CD4-positive, alpha-beta T cell (primary cell): ENCODE data around the gene RMP24.
A peak's percentile ranks its signal among the peaks of the same experiment; 100 is the strongest.
"Not testable (repeated sequence)": the region's sequence is repeated elsewhere in the genome, so short reads cannot be mapped to it uniquely, and the experiment has no call there.

Experiments
- ATAC-seq: fragments of 200-7000 bp; cut with Tn5 transposase; one replicate; pipeline ENCODE4 v1.10.0; 2022; ENCODE audit warnings: mild to moderate bottlenecking; ENCODE audit not compliant: poor library complexity
- CTCF ChIA-PET: fragments of 350-600 bp; sonication (Branson Sonifier 250); formaldehyde crosslinking; loops from one replicate; lab custom pipeline; 2021; ENCODE audit warnings: antibody characterized with exemption, inconsistent platforms; lab: Charles Lee
- POLR2A ChIA-PET: fragments of 350-600 bp; sonication (Branson Sonifier 250); formaldehyde crosslinking; loops from one replicate; lab custom pipeline; 2021; ENCODE audit warnings: antibody characterized with exemption, inconsistent platforms; lab: Charles Lee
- DNase-seq, 14 experiments: peaks; one replicate each; pipeline ENCODE4 v3.0.0-alpha.2; 2013 to 2020; ENCODE audit warnings: mixed read lengths in 2 of 14
- H3K27ac ChIP-seq, 2 donors: one replicate each; pipeline versions ENCODE4 v1.5.1 to v1.7.0; 2013; ENCODE audit warnings: low read length in 2 of 2, low read depth in 1 of 2, mild to moderate bottlenecking in 1 of 2
- H3K27me3 ChIP-seq, 2 experiments: 1 replicate in 1 of 2; 2 replicates in 1 of 2; pipeline versions ENCODE4 v1.6.1 to v1.7.0; 2013; ENCODE audit warnings: low read length in 2 of 2, control low read depth in 1 of 2, mild to moderate bottlenecking in 1 of 2, moderate library complexity in 1 of 2; ENCODE audit not compliant: insufficient read depth in 2 of 2, control insufficient read depth in 1 of 2
- H3K36me3 ChIP-seq: one replicate; pipeline ENCODE4 v1.6.1; 2013; ENCODE audit warnings: low read length, control low read depth; ENCODE audit not compliant: insufficient read depth
- H3K4me1 ChIP-seq: one replicate; pipeline ENCODE4 v1.6.1; 2013; ENCODE audit warnings: low read length, control low read depth; ENCODE audit not compliant: insufficient read depth
- H3K4me3 ChIP-seq: one replicate; pipeline ENCODE4 v1.5.1; 2013; ENCODE audit warnings: mild to moderate bottlenecking, low read length, moderate library complexity
- H3K9me3 ChIP-seq, 2 experiments: 1 replicate in 1 of 2; 2 replicates in 1 of 2; pipeline versions ENCODE4 v1.6.1 to v1.7.0; 2013; ENCODE audit warnings: low read length in 2 of 2, mild to moderate bottlenecking in 2 of 2, control low read depth in 1 of 2, moderate library complexity in 1 of 2; ENCODE audit not compliant: control insufficient read depth in 1 of 2, insufficient read depth in 1 of 2
- H3K27ac Mint-ChIP-seq: one replicate; pipeline ENCODE4 v1.8.0; 2020; ENCODE audit warnings: mixed read lengths
- H3K27me3 Mint-ChIP-seq: one replicate; pipeline ENCODE4 v1.8.0; 2021; ENCODE audit warnings: mixed read lengths
- H3K36me3 Mint-ChIP-seq: one replicate; pipeline ENCODE4 v1.8.0; 2021; ENCODE audit warnings: low read depth, mixed read lengths
- H3K4me1 Mint-ChIP-seq: one replicate; pipeline ENCODE4 v1.8.0; 2021; ENCODE audit warnings: low read depth, mixed read lengths
- H3K4me3 Mint-ChIP-seq: one replicate; pipeline ENCODE4 v1.8.0; 2020; ENCODE audit warnings: mild to moderate bottlenecking, mixed read lengths
- H3K9me3 Mint-ChIP-seq: one replicate; pipeline ENCODE4 v1.8.0; 2020; ENCODE audit warnings: mixed read lengths
- intact Hi-C, 2 experiments: fragments of 100-400 bp; cut with DNase I in 1 of 2; cut with micrococcal nuclease in 1 of 2; formaldehyde crosslinking; loops; one replicate each; pipeline versions ENCODE4 v1.15.1 to v1.9.0; 2023 to 2025; cut with DNase I, micrococcal nuclease
- TF ChIP-seq, protein P1 (sequence below): fragments of 200-600 bp; IDR thresholded peaks from one replicate; pipeline ENCODE4 v1.8.0; 2022; ENCODE audit warnings: antibody characterized with exemption, mild to moderate bottlenecking

The RMP24 gene

DNA sequence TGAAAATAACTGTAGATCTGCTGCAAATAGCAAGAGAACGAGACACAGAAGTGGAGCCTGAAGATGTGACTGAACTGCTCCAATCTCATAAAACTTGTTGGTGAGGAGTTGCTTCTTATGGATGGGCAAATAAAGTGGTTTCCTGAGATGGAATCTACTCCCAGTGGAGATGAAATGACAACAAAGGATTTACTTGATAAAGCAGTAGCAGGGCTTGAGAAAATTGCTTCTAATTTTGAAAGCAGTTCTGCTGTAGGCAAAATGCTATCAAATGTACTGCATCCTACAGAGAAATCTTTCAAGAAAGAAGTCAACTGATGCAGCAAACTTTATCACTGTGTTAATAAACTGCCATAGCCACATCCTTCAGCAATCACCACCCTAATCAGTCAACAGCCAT, 50.9 kb downstream of the RMP24 start:
- Histone ChIP-seq H3K36me3 (peaks cover 25% of the 10 kb centered on the region), H3K9me3 (no peaks in the 10 kb centered on the region), H3K4me3 (no peak overlapping the region), H3K27ac (no peak overlapping the region), H3K4me1 (no peaks in the 10 kb centered on the region), H3K27me3 (no peaks in the 10 kb centered on the region)
- intact Hi-C loops = loop anchor here in 1 of 2 experiments (5.0 kb wide), 1 partner anchor 266 kb away; no protein-coding TSS in a partner anchor
- Mint-ChIP-seq H3K27me3 (no peaks in the 10 kb centered on the region), H3K4me3 (no peak overlapping the region), H3K36me3 (peaks cover 37% of the 10 kb centered on the region), H3K27ac (peak overlapping the region; percentile 48), H3K4me1 (peaks cover 11% of the 10 kb centered on the region), H3K9me3 (no peaks in the 10 kb centered on the region)
- no peak for ATAC-seq
- ChIA-PET POLR2A (no interaction called here), CTCF (no interaction called here)
- no peak for DNase-seq
- TF ChIP-seq, protein P1, sequence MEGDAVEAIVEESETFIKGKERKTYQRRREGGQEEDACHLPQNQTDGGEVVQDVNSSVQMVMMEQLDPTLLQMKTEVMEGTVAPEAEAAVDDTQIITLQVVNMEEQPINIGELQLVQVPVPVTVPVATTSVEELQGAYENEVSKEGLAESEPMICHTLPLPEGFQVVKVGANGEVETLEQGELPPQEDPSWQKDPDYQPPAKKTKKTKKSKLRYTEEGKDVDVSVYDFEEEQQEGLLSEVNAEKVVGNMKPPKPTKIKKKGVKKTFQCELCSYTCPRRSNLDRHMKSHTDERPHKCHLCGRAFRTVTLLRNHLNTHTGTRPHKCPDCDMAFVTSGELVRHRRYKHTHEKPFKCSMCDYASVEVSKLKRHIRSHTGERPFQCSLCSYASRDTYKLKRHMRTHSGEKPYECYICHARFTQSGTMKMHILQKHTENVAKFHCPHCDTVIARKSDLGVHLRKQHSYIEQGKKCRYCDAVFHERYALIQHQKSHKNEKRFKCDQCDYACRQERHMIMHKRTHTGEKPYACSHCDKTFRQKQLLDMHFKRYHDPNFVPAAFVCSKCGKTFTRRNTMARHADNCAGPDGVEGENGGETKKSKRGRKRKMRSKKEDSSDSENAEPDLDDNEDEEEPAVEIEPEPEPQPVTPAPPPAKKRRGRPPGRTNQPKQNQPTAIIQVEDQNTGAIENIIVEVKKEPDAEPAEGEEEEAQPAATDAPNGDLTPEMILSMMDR = no peak

DNA sequence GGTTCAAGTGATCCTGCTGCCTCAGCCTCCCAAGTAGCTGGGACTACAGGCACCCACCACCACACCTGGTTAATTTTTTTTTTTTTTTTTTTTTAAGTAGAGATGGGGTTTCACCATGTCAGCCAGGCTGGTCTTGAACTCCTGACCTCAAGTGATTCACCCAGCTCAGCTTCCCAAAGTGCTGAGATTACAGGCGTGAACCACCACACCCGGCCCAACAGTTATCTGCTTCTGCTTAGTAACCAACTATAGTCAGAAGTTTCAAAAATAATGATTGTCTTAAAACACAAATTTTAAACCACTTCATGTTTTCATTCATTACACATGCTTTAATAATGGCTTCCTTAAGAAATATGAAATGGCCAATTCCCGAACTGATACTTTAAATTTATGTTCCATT, 51.8 kb downstream of the RMP24 start:
- POLR2A ChIA-PET, H3K4me3 ChIP-seq, H3K9me3 Mint-ChIP-seq, ATAC-seq, H3K27me3 Mint-ChIP-seq, H3K27me3 ChIP-seq, H3K9me3 ChIP-seq, H3K4me3 Mint-ChIP-seq, DNase-seq, H3K4me1 ChIP-seq, H3K27ac ChIP-seq: not testable (repeated sequence)
- H3K27ac Mint-ChIP-seq = peak overlapping the region; percentile 15
- H3K36me3 ChIP-seq = peaks cover 32% of the 10 kb centered on the region
- peaks cover 46% of the 10 kb centered on the region for H3K36me3 Mint-ChIP-seq
- intact Hi-C loops = loop anchor here in 1 of 2 experiments (5.0 kb wide), 1 partner anchor 267 kb away; no protein-coding TSS in a partner anchor
- CTCF ChIA-PET = interaction anchor here (0.7 kb wide), 1 partner anchor 540 kb away, joined by 3 read pairs; no protein-coding TSS in a partner anchor
- H3K4me1 Mint-ChIP-seq = peaks cover 20% of the 10 kb centered on the region

DNA sequence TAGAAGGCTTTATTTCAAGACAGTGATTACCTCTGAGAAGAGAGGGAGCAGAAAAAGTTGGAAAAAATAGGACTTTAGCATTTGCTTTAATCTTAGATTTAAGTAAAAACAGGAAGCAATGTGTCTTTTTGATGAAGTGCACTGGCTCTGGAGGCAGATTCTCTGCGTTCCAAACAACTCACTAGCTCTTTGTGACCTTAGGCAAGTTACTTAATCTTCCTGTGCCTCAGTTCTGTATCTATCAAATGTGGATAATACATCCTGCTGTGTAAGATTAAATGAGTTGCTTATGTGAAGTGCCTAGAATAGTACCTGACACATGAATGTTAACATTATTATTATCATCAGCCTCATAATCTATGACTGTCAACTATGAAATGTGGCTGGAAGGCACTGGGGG, 52.5 kb downstream of the RMP24 start:
- H3K4me3 Mint-ChIP-seq = no peak overlapping the region
- peaks cover 39% of the 10 kb centered on the region for H3K36me3 ChIP-seq
- TF ChIP-seq, protein P1 = no peak
- H3K9me3 Mint-ChIP-seq = no peaks in the 10 kb centered on the region
- ATAC-seq (no peak), DNase-seq (no peak)
- CTCF ChIA-PET = no interaction called here
- H3K4me3 ChIP-seq = no peak overlapping the region
- H3K4me1 Mint-ChIP-seq = peaks cover 22% of the 10 kb centered on the region
- no peak overlapping the region for H3K27ac ChIP-seq
- no peaks in the 10 kb centered on the region for H3K27me3 ChIP-seq
- H3K36me3 Mint-ChIP-seq = peaks cover 50% of the 10 kb centered on the region
- H3K9me3 ChIP-seq = no peaks in the 10 kb centered on the region
- intact Hi-C loops = no loop called here
- peak overlapping the region; percentile 15 for H3K27ac Mint-ChIP-seq
- no peaks in the 10 kb centered on the region for H3K27me3 Mint-ChIP-seq
- no peaks in the 10 kb centered on the region for H3K4me1 ChIP-seq
- POLR2A ChIA-PET = no interaction called here

DNA sequence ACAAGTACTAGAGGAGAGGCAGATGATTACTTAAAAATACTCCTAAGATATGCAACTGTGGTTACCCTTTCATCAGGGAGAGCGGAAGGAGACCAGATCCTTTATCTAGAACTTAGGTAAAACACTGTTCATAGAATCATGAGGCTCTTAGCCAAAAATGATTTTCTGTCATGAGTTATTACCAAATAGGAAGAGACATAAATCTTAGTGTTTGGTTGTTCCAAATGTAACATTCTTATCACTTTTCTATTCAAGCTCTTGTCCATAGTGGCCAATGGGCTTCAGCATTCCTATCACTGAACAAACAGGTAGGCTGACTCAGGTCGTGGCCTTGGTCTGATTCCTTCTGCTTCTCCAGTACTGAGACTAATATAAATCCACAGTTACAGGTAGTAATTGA, 56.4 kb downstream of the RMP24 start:
- intact Hi-C loops = no loop called here
- Mint-ChIP-seq H3K36me3 (peaks cover 79% of the 10 kb centered on the region), H3K4me1 (peaks cover 46% of the 10 kb centered on the region), H3K4me3 (no peak overlapping the region), H3K27me3 (no peaks in the 10 kb centered on the region), H3K9me3 (no peaks in the 10 kb centered on the region), H3K27ac (peak overlapping the region; percentile 43)
- H3K27ac ChIP-seq = no peak overlapping the region
- ATAC-seq (peak; percentile 44), DNase-seq (no peak)
- ChIA-PET POLR2A (no interaction called here), CTCF (interaction anchor here (0.6 to 1.0 kb wide), 3 partner anchors 255 to 256 kb away, joined by 3 to 4 read pairs (median 4); no protein-coding TSS in a partner anchor)
- H3K4me3 ChIP-seq = no peak overlapping the region
- TF ChIP-seq, protein P1 = no peak
- no peaks in the 10 kb centered on the region for H3K27me3 ChIP-seq
- H3K36me3 ChIP-seq = peaks cover 55% of the 10 kb centered on the region
- no peaks in the 10 kb centered on the region for H3K4me1 ChIP-seq
- no peaks in the 10 kb centered on the region for H3K9me3 ChIP-seq
